Hematopoietic multipotent progenitor cell (in vitro differentiated cells): Measurements from ENCODE around the gene MICAL3. TPM values are rescaled to one million over a fixed set of nuclear protein-coding genes. Genes with fewer than 3 reads are reported as not detected.

Source experiments
- DNase-seq, 3 donors: peaks; one replicate each; pipeline ENCODE4 v3.0.0-alpha.2; 2011 to 2015; ENCODE audit warnings: low read depth in 2 of 3, low spot score in 2 of 3
- total RNA-seq: library from RNA; depleted of rRNA; stranded (reverse); fragments of >200 nt; gene quantifications from one replicate; pipeline ENCODE4 v1.2.3, GENCODE V29; 2012

Gene MICAL3
- total RNA-seq, 1 donor, result 15.9 TPM

DNA sequence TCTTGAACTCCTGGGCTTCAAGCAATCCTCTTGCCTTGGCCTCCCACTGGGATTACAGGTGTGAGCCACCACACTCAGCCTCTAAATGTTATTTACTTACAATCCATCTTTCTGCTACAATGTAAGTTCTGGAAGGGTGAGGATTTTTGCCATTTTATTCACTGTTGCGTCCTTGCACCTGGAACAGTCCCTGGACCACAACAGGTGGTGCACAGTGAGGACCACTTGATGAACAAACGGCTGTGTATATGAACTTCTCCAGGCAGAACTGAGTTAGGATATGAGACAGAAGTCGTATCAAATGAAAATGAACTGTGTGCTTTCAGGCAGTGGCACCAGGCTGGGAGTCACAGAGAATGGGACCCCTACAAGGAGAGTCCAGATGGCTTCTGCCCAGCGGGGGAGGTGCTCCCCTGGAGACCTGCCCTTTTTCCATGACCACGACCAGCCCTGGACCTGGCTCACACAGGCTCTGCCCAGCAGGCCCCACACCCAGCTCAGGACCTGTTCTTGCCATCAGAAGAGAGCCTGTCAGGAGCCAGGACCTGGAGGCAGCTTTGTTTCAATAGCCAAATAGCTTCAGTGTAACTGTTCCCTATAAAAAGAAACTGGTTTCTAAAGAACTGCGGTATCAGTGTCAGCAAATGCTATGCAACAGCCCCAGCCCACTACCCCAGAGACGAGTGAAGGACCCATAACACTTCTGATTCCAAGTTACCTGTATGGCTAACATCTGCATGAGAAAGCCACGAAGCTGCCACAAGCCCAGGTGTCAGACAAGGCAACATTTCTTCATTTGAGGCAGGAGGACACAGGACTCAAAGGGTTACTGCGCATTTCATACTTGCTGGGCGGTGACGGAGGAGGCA is 104.9 kb downstream of the MICAL3 start:
- no peak for DNase-seq

DNA sequence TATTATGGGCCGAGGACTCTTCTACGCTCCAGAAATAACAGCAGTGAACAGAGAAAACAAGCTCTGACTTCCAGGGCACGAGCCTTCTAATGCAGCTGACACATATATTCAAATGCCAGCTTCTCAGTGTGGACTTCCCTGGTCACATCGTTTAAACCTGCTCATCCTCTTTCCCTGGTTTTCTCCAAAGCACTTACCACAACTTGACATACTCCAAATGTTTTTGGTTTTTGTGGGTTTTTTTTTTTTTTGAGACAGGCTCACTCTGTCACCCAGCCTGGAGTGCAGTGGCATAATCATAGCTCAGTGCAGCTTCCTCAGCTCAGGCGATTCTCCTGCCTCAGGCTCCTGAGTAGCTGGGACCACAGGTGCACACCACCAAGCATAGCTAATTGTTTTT is 105.5 kb downstream of the MICAL3 start:
- DNase-seq, result no peak

DNA sequence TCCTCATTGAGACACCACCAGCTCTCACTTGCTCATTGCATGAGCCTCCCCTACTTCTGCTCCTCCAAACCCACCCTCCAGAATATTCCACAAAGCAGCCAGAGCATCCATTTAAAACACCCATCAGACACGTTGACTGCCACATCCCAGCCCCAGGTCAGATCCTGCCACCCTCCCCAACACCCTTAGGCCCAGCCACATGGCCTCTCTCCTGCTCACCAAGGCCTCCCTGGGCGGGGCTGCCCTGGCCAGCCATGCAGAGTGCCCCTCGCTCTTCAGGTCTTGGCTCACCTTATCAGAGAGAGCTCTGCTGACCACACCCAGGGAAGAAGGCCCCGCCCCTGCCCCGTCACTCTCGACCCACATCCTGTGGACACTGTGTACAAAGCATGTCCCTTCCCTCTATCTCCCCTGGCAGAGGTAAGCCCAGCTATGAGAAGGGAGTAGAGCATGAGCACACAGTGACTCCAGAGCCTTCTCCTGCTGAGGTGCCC is 106.8 kb downstream of the MICAL3 start:
- no peak for DNase-seq

DNA sequence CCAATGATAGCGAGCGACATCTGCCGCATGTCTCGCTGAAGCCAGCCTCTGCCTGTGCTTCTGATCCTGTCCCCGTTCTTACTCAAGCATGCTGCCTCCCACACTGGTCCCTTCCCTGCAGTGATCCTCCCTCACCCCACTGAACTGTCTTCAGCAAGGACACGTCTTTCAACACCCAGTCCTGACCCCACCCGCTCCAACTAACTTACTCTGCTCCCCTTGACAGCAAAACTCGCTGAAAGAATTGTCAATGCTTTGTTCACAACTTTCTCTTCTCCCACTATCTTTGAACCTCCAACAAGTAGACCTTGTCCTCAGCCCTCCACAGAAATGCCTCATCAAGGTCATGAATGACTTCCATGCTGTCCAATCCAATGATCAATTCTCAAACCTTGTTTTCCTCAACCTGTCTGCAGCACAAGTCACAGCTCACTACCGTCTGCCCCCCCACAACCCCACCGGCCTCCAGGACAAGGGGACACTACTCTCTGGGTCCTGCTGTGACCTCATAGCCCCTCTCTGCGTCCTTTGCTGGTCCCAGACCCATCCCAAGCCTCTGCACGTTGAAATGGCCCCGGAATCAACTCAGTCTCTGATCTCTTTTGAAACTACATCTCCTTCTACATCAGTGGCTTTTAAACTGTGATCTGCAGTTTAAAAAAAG is 108.0 kb downstream of the MICAL3 start:
- no peak for DNase-seq

DNA sequence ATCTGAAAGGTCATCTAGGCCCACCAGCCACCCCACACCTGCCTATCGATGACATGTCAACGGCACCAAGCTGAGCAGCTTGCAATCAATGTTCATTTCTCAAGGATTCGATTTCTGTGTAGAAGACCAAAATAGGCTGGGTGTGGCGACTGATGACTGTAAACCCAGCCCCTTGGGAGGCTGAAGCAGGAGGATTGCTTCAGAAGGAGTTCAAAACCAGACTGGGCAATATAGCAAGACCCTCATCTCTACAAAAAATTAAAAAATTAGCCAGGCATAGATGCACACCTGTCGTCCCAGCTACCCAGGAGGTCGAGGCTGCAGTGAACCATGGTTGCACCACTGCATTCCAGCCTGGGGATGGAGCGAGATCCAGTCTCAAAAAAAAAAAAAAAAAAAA is 108.7 kb downstream of the MICAL3 start:
- DNase-seq, result no peak

DNA sequence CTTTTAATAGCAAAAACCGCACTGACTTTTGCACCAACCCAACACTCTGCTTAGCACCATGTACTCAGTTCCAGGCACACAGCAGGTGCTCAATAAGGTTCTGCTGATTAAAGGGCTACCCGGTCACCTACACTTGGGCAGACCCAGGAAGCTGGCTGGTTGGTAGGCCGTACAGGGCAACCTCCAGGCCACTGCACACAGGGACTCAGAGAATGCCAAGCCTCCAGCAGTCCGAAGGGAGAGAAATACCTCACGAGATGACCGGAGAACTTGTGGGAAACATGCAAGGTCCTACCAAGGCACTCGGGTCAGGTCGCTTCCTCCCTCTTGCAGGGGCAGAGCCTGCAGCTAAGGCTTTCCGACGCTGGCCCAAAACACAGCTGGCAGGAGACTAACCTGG is 109.2 kb downstream of the MICAL3 start:
- no peak for DNase-seq

DNA sequence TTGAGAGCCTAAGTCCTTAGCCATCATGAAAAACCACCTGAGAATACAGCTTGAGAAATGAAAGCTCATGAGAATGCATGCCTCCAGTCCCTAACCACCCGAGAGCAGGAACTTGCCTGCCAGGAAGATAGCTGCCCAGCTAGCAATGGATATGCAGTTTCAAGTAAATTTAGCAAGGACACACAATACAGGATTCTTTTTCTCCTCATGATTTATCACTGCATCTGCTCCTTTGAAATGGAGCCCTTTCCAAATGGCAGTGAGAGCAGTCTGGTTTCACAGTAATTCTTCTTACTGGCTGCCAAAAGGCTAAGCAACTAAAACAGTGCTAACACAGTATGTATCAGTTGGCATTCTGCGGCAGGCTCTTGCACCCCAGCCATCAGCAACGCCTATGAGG is 109.9 kb downstream of the MICAL3 start:
- DNase-seq, result no peak

DNA sequence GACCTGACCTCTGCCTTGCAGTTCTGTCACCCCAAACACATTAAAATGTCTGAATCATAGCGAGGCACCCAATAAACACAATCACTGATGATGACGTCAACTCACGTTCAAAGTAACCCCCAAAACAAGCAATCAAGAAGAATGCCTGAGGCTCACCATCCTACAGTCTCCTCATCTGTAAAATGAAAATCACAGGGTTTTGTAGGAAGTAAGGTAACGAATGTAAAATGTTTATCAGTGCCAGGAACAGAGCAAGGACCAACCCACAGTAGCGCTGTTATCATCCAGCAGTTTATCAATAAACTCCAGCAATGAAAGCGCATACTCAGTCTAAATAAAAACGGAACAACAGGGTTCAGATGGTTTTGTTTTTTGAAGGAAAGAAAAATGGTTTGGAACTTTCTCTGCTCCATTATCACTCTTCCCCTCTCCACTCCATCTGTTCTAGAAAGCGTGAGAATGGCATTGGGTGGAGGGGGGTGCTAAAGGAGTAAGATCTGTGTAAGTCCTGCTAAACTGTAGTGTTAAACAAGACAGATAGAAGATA is 110.5 kb downstream of the MICAL3 start:
- no peak for DNase-seq

DNA sequence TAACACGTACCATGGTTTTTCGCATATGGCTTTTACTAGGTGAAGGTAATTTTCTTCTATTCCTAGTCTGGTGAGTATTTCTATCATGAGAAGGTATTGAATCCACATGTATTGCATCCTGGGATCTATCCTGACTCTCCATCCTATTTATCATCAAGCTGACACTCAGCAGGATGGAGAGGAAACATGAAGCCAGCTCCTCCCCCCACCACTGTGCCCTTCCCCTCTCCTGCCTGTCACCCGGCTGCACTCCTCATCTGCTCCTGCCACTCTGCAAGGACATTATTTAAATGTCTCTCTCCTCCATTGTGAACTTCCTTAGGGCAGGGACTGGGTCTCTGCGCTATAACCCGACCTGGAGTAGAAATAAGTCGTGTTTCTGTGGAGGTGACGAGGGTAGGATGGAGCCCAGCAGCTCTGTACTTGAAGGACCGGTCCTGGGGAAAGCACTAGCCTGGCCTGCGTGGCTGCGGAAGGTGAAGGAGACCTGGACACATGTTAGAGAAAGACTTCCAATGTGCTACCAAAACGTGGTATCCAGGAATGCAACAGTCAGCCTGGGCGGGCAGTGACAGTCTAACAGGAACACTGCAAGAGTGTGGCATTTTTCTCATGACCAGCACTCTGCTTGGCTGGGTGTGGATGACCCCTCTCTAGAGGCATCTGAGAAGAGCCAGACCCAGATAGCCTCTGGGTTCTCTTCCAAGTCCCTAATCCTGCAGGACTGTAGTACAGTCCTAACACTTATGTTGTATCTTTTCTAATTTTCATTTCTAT is 111.2 kb downstream of the MICAL3 start:
- DNase-seq, result no peak

DNA sequence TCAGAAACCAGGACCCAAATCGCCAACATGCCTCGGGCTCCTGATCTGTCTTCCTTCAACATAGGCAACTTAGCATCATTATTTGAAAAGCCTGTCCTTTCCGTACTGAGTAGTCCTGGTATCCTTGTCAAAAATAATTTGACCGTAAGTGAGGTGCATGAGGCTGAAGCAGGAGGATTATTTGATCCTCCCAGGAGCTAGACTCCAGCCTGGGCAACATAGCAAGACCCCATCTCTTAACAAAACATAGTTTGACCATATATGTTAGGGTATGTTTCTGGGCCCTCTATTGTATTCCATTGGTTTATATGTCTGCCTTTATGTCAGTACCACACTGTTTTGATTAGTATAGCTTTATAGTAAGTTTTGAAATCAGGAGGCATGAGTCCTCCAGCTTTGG is 112.5 kb downstream of the MICAL3 start:
- no peak for DNase-seq

DNA sequence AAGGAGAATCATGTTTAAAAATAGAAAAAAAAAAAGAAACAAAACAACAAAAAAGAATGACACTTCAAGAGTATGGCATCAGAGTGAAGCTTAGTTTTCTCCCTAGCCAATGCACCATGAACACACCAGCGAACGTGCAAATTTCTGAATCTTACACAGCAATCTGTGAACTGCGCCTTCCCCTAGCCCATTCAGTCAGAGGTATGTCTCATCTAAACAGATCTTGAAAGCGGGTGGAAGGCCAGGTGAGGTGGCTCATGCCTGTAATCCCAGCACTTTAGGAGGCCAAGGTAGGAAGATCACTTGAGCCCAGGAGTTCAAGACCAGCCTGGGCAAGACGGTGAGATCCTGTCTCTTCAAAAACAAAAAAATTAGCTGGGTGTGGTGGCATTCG is 113.1 kb downstream of the MICAL3 start:
- DNase-seq, result no peak

DNA sequence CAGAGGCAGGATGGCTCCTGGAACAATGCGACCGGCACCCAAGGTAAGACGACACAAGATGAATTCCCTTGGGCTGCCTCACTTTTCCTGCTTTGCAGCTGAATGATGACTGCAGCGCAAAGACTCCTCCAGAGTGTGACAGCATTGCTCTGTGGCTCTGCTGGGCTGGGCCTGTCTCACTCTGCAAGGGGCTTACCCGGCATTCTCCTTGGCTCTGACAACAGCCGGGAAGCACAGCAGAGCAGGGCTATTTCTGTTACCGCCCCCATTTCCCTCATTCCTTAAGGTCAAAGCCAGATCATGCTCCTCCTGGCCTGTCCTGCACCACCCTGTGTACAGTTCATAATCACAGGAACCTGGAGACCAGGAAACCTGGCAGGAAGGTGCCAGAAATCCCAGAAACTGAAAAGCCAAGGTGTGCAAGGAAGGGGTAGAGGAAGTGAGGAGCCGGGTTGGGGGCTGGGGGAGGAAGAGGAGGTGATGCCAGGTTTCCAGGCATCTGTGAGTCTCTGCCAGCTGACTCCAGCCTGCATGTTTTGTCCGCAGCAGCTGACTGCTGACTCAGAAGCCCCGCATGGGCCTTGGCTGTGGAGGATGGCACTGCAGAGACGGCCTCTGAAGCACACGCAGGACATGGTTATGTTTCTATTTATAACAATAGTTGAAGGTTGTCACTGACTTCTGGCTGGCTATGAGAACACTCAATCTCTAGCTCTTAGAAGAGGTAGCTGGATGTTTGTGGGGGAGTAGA is 113.6 kb downstream of the MICAL3 start:
- DNase-seq, result no peak

DNA sequence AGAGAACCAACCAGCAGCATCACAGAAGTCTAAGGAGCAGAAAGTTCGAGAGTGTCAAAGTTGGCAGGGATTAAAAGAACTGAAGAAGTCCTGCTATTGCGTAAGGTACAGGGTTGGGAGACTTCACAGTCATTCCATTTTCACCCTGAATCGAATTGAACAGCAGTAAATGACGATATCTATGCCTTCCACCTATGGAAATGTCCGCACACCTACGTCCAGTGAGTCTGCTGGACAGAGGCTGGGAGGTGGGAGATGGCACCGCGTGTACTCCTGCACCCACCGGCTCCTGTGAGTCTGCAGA is 116.7 kb downstream of the MICAL3 start:
- no peak for DNase-seq

DNA sequence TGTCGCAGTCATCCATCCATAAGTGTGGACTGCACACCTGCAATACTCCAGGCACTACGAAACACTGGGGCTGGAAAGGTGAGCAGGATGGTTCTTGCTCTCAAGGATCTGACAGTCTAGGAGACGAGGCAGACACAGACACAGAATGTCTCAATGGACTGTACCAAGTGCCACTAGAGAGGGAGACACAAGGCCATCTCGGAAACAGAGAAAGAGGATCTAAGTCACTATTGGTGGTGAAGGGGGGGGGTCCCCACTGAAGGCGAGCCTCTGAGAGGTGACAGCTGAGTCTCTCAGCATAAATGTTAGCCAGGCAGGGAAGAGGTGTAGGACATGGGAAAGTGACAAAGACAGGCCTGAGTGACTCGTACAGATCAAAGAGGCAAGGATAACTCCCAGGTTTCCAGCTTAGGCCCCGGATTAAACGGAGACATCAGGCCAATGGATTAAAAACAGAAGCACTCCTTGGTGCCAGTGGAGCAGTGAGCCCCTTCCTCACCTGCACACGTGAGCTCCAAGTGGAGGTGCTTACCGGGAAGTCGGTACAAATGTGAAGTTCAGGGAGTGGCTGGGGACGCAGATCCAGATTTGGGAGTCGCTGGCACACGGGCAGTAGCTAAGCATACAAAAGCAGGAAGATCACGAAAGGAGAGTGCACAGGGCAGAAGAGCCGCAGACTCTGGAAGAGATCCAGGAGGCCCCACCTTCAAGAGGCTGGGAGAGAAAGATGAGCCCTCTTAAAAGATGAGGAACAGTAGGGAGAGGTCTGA is 117.2 kb downstream of the MICAL3 start:
- DNase-seq, result no peak

DNA sequence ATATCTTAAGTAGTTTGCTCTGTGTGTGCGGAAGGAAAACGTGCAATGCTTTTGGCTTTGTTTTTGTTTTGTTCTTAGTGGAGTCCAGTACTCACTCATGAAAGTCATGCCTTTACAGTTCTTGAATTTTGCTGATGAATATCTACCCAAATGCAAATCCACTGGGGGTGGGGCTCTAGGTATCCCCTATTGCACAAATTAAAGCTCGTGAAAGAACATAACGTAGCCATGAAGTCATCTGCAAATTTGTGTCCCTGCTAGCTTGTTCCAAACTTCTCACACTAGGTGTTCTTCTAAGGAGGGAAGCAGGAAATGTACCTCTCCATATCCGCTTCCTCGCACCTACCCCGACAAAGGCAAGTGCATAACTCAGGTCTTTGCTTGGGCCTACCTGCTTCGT is 118.9 kb downstream of the MICAL3 start:
- DNase-seq, result no peak

DNA sequence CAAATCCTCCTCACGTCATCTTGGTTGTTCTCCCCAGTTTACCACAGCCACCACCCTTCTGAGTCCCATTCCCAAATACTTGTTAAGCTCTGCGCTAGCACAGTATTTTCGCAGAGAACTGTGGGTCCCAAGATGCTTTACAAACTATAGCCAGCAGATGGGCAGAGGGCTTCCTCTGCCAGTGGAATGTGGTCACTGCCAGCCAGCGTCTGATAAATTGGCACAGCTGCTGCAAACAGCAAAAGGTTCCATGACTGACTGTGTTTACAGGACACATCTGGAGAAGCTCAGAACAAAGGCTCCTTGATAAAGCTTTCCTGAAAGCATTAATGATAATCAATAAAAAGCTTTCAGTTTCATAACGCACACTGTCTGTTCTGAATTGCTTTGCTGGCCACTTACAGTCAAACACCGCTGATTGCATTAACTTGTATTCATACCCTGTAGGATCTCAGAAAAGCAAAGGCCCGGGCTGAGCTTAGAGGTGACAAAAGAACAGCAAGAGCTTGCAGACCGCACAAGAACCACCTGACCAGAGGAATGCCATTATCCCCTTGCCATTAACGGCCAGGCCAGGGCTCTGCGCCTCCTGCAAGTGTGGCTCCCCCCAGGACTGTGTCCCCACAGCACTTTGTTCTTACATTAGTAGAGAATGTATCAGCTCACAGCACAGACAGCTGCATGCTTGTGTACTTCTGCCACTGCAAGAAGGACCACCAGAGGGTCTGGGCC is 120.6 kb downstream of the MICAL3 start:
- DNase-seq, result no peak

DNA sequence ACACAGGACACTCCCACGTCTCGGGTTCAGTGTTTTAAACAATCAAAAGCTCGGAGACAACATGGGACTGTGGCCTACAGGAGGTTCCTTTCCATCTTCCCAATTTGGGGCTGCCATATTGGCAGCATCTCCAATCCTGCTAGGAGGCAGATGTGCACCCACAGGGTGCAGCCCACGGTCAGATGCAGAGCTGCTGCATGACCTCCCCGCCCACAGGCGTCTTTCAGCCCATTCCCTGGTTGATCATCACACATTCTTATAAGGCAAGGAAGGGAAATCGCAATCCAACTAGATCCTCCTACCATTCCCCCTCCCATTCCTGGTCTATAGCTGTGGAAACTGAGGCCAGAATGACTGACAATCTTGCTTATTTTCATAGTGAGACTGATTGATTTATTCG is 121.4 kb downstream of the MICAL3 start:
- no peak for DNase-seq

DNA sequence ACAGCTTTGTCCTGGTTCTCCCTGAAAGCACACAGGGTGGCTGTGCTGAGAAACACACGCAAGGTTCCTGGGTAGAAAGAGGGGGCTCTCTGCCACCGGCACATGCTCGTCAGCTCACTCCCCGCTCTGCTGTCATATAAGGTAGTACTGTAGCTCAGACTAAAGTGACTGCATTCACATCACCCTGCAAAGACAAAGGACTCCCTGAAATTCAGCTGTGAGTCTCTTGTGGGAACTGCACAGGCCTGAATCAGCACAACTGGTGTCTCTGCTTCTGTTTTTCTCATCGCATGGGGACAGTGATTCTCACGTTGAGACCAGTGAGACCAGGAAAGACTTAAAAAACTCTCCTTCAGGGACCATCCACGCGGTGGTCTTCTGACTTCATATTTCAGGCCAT is 126.0 kb downstream of the MICAL3 start:
- no peak for DNase-seq

DNA sequence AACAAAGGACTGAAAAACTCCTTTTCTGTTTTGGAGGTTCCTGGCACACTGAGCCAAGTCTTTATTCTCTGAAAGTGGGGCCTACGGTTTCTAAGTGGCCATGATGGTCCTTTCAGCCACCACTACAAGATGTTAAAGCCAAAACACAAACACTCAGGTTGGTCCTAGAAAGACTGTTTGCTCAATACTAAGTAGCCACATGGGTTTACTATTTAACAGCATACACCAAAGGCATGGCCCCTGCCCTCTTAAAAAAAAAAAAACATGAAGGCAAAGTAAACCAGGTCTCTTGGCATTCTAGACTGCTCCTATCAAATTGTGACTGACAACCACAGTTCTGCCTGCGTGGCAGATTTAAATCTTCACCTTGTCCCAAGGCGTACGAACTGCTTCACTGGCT is 126.5 kb downstream of the MICAL3 start:
- no peak for DNase-seq
